RPMI7951 (cell line): ENCODE data around the gene SLX9. TPM values are rescaled to one million over a fixed set of nuclear protein-coding genes. Genes with fewer than 3 reads are reported as not detected.
"Not testable (repeated sequence)": the region's sequence is repeated elsewhere in the genome, so short reads cannot be mapped to it uniquely, and the experiment has no call there.

Experiments
- DNase-seq: peaks from one replicate; pipeline ENCODE4 v3.0.0-alpha.2; 2012; ENCODE audit warnings: low read depth
- total RNA-seq: library from RNA; depleted of rRNA; stranded (reverse); fragments of >200 nt; shearing (Covaris generic); gene quantifications from 2 replicates; pipeline ENCODE4 v1.2.3, GENCODE V29; 2014; rRNA removed

SLX9 gene
- total RNA-seq, 1 experiment from 2014 or later = 9.0 TPM

GRCh38 chr21:45017039-45017960 is 77.5 kb downstream of the SLX9 start:
- no peak for DNase-seq

- DNase-seq = no peak
Observed at GRCh38 chr21:45018131-45019075, 78.6 kb downstream of the SLX9 start.

GRCh38 chr21:45019076-45019886 is 79.5 kb downstream of the SLX9 start:
- peak; percentile 42 for DNase-seq

- DNase-seq = no peak
Observed at GRCh38 chr21:45019887-45020537, 80.2 kb downstream of the SLX9 start.

DNA sequence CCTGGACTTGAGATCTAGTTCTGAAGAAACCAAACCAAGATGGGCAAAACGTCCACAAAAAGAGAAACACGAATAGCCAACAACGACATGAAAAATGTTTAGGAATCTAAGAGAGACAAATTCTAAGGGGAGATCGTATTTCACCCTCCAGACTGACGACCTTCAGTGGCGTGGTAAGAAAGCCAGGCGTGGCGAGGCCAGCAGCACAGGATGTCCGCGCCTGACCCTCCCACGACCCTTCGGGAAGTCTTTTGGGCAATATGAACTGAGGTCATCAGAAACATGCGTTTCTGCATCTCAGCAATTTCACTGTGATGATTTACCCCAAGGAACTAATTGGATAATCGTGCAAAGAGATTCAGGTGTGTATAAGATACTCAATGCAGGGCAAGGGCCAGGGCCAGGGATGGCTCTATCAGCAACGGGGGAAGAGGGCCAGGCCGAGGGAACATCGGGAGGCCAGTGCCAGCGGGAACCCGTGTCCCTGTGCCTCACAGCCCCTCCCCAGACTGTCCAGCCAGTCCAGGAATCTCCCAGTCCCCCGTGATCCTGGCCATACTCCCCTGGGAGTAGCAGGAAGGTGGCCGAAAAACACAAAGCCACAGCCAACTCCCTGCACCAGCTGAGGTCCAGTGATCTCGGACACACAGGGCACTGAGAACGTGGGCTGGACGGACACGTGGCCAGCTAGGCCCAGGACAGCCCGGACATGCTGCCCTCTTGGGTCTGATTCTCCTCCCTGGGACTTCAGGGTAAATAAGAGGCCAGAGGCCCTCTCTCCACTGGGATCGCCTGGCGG is 81.0 kb downstream of the SLX9 start:
- DNase-seq = no peak

- DNase-seq = no peak
Observed at GRCh38 chr21:45021428-45022347, 81.9 kb downstream of the SLX9 start.

- no peak for DNase-seq
Observed at GRCh38 chr21:45022348-45022675, 82.5 kb downstream of the SLX9 start.

DNA sequence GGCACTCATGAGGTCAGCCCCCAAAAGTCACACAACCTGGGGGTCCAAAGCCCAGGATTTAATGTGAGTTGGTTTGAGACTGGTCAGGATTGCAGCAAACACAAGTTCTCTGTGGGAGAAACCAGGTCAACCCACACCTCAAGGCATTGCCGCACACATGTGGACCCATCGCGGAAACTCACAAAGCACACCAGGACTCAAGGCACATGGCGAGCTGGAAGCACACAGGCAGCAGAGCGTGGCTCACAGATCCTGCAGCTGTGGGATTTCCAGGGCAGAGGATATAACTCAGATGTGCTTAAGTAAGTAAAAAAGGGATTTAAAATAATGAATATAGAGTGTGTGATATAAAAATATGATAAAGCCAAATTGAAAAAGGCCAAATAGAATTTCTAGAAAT is 82.9 kb downstream of the SLX9 start:
- DNase-seq = no peak

DNA sequence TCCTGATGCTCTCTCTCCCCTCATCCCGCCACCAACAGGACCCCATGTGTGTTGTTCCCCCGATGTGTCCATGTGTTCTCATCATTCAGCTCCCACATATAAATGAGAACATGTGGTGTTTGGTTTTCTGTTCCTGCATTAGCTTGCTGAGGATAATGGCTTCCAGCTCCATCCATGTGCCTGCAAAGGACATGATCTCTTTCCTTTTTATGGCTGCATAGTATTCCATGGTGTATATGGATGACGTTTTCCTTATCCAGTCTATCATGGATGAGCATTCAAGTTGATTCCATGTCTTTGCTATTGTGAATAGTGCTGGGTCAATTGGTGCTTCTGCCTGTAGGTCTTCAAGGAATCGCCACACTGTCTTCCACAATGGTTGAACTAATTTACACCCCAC is 84.7 kb downstream of the SLX9 start:
- not testable (repeated sequence) for DNase-seq

GRCh38 chr21:45026066-45026745 is 86.4 kb downstream of the SLX9 start:
- DNase-seq = no peak

Other genes with a start within 250 kb of the SLX9 start
- not detected in 2 replicates for gene KRTAP10-12, start 242.9 kb upstream of the SLX9 start, total RNA-seq
- not detected in 2 replicates for gene TSPEAR, start 228.5 kb upstream of the SLX9 start, total RNA-seq
- gene UBE2G2, start 138.2 kb upstream of the SLX9 start, total RNA-seq = 40.2 and 40.7 TPM in 2 replicates
- 88.6 and 100.0 TPM in 2 replicates for gene SUMO3, start 122.0 kb upstream of the SLX9 start, total RNA-seq
- gene PTTG1IP, start 66.3 kb upstream of the SLX9 start, total RNA-seq = 241 and 255 TPM in 2 replicates
- gene ITGB2, start 19.1 kb upstream of the SLX9 start, total RNA-seq = not detected in 2 replicates
- gene ADARB1, start 134.6 kb downstream of the SLX9 start, total RNA-seq = 1.2 and 1.3 TPM in 2 replicates